DMS114 treated with DMSO at 0.1 percent for 48 hours (cell line): ENCODE results near the gene ZNF814.
A peak's percentile ranks its signal among the peaks of the same experiment; 100 is the strongest.
"Not testable (repeated sequence)": the region's sequence is repeated elsewhere in the genome, so short reads cannot be mapped to it uniquely, and the experiment has no call there.

Experiments
- DNase-seq: peaks from one replicate; lab custom pipeline; 2025; ENCODE audit not compliant: unreplicated experiment; lab: John Stamatoyannopoulos, UW

The ZNF814 gene

DNA sequence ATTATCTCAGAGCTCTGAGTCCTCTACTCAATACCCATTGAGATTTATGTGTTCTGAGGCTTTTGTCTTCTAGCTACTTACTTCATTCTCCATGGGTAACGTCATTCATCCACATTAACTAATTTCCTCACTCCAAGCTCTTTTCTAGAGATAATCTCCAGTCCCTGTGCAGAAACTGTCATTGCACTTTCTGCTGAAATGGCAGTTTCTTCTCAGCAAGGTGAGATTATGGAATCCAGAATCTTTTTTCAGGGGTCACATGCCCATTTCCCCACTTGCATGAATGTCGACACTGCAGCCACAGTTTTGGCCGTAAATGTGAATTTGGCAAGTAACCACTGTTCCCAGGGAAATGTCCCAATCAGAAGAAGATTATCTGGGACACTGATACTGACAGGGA, 26.5 kb downstream of the ZNF814 start:
- DNase-seq = not testable (repeated sequence)

DNA sequence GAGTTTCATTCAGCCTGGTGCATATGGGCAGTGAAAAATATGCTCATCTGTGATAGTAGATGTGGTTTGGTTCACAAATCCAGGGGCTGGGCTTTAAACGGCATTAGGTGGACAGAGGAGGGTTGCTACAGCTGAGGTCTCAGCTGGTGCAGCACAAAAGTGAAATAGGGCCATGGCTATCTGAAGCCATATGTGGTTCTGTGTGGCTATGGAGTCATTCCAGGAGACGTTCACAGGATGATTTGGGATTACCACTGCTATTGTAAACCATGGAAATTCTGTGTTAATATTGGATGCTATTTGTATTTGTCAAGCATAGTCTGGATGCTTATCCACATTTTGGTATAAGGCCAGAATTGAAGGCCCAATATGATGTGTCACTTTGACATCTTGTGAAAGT, 34.7 kb downstream of the ZNF814 start:
- DNase-seq = not testable (repeated sequence)

DNA sequence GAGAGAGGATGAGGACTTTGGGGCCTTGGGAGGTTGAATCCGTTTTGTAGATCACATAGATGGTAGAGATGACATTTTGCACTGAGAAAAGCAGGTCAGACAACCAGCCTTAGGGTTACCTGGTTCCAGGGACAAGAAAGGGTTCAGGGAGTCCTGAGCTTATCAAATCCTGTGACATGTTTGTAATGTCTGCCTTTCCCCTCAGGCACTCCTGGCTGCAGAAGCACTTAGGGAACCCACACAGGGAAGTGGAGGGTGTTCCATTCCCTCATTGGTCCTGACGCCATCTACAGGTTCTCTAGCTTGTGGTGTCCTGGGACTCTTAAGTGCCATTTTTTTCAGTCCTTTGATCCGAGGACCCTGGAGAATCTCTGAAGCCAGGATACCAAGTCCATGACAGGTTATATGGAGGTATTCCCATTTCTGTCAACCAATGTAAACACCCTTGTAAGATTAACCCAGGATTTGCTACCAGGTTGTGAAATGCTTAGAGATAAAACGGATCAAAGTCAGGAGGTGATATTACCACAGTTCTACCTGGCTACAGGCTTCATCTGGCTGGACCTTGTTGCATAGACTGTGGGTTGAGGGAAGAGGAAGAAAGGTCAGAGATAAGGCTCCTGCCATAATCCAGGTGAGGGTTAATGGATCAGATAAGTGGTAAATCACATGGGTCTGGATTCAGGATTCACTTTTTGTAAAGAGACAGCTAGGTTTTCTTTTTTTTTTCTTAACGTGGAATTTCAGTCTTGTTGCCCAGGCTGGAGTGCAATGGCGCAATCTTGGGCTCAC, 36.8 kb downstream of the ZNF814 start:
- not testable (repeated sequence) for DNase-seq

DNA sequence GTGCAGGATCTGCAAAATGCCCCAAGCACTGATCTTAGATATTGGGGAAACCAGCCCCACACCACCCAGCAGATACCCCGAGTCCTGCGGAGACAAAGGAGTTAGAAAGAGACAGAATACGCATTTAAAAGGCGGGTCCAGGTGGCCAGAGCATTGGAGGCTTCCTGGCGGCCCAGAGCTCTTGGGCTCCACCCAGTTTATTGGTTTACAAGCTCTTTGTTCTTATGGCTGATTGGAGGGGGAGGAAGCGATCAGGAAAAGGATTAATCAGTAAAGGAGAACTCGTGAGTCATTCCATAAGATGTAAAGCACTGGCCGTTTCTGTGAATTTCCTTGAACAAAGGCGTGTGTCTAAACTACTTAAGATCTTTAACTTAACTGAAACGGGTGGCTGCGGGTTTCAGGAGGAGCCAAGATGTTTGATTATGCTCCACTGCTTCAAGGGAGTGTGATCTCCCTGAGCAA, 38.3 kb downstream of the ZNF814 start:
- DNase-seq = no peak

DNA sequence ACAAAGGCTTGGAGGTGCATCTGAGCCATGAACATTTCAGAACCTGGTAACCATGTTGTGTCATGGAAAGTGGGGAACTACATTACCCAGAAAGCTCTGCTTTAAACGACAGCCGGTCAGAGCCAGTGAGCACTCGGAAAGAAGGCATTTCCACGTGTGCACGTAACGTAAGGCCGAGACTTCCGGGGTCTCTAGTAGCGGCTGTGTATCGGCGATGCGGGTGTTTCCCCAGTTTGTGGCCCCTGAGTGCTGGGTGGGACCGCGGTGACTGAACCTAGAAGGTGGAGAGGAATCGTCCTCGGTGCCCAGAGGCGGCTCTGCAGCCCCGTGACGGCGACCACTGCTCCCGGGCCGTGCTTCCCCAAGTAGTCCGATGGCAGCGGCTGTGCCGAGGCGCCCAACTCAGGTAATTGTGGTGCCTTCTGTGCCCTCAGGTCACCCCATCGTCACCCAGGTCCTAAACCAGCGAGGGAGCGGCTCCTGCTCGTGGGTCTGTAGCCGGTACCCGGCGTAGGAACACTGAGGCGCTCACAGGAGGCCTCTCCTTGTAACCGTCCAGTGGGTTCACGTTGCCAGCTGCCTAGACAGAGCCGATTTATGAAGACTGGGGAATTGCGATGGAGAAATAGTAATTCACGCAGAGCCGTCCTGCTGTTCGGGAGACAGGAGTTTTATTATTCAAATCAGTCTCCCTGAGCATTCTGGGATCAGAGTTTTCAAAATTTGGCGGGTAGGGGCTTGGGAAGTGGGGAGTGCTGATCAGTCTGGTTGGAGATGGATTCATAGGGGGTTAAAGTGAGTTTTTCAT, 39.0 kb downstream of the ZNF814 start, which contains the start of gene ZNF587:
TSS of gene ZNF587 (plus strand) at position 194 of the 808 bp plus-strand sequence. CDS start at position 374, 180 bp downstream.
- peak; percentile 86 for DNase-seq

DNA sequence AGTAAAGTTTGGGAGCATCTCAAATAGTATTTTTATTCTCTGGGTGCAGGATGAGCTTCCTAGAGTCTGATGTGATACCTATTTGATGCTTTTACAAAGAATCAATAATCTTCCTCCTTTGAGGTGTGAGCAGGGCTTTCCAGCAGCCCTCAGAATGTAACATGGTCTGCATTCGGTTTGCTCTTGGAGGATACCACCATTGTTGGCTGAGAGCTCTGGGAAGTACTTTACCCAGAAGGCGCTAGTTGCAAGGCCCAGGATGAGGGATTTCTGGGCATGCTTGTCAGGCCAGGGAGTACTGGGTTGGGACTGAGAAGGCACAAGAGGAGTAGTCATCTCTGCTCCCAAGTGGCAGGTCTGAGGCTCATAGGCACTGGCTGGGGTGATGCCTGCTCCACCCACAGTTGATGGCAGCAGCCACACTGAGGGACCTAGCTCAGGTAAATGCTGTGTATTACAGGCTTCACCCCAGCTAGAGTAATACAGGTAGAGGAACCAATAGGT, 39.6 kb downstream of the ZNF814 start:
- not testable (repeated sequence) for DNase-seq

DNA sequence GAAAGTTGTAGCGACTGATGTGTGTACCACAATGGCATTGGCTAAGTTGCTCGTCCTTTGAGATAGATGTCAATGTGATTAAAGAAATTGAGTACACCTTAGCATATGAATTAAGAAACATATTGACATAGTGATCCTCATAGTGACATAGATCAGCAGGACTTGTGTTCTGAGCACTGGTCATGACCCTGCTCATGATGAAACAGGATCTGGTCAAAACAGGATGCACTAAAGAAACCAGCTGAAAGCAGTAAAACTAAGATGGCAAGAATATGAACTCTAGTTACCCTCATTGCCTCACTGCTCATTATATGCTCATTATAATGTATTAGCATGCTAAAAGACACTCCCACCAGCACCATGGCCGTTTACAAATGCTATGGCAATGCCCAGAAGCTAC, 41.7 kb downstream of the ZNF814 start:
- DNase-seq = not testable (repeated sequence)

DNA sequence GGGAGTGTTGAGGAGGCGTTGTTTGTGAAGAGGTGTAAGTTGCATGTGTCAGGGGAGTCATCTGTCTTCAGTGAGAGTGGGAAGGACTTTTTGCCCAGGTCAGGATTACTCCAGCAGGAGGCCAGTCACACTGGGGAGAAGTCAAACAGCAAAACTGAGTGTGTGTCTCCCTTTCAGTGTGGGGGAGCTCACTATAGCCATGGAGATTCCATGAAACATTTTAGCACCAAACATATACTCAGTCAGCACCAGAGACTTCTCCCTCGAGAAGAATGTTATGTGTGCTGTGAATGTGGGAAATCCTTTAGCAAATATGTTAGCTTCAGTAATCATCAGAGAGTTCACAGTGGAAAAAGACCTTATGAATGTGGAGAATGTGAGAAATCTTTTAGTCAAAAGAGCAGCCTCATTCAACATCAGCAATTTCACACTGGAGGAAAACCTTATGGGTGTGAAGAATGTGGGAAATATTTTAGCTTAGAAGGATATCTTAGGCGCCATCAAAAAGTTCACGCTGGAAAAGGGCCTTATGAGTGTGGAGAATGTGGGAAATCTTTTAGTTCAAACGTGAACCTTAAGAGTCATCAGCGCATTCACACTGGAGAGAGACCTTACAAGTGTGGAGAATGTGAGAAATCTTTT, 47.6 kb downstream of the ZNF814 start:
- no peak for DNase-seq

DNA sequence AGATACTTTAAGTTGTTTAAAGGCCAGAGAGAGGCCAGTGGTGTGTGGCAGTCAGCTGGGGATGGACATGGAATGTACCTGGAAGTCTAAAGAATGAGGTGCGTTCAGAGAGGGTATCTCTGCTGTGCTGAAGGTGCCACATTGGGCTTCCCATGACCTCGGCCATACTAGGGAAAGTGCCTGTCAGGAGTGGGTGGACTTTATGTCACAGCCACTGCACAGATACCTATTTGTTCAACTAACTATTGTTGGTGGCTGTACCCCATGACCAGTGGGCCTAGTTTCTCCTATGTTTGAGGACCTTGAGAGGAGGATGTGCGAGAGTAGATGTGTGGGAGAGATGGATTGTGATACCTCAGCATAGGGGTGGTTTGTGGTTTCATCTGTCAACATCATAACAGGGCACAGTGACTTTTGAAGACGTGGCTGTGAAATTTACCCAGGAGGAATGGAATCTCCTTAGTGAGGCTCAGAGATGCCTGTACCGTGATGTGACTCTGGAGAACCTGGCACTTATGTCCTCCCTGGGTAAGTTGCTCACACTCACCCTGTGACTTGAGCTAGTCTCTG, 50.1 kb downstream of the ZNF814 start:
- not testable (repeated sequence) for DNase-seq

DNA sequence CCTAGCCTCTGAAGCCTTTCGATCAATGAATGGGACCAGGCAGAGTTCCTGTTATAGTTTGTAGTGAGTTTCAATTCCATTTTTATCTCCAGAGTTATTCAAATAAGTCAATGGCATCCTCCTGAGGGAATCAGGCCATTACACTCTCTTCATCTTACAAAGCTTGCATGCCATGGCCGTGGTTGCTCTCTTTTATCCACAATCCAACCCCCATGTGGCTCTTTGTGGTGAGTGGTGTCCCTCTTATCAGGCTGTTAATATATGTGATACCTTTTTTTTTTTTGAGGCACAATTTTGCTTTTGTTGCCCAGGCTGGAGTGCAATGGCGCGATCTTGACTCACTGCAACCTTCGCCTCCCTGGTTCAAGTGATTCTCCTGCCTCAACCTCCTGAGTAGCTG, 51.8 kb downstream of the ZNF814 start:
- not testable (repeated sequence) for DNase-seq

DNA sequence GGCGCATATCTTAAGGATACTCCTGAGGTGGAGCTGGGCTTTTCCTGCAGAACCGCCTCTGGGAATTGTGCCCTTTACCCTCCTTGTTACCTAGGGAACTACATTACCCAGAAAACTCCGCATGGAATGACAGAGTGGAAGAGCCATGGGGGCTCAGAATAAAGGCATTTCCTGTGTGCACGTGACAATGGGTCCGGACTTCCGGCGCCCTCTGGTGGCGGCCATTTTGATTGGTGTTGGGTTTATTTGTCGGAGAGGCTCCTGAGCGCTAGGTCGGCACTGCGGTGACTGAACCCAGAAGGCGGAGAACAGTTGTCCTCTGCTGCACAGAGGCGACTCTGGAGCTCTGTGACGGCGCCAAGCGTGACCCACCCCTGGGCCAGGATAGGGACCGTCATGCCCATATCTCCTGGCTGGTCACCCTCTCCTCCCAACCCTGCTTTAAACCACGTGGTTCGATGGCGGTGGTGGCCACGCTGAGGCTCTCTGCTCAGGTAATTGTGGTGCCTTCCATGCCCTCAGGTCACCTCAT, 58.7 kb downstream of the ZNF814 start, which contains the start of gene ZNF587B:
TSS of gene ZNF587B (plus strand) at position 229 of the 532 bp plus-strand sequence. CDS start at position 459, 230 bp downstream.
- DNase-seq = no peak

DNA sequence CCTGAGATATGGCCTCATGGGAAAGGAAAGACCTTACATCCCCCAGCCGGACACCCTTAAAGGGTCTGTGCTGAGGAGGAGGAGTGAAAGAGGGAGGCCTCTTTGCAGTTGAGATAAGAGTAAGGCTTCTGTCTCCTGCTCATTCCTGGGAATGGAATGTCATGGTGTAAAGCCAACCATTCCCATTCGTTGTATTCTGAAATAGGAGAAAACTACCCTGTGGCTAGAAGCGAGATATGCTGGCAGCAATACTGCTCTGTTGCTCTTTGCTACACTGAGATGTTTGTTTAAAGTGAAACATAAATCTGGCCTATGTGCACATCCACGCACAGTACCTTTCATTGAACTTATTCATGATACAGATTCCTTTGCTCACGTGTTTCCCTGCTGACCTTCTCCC, 59.5 kb downstream of the ZNF814 start:
- DNase-seq = no peak

DNA sequence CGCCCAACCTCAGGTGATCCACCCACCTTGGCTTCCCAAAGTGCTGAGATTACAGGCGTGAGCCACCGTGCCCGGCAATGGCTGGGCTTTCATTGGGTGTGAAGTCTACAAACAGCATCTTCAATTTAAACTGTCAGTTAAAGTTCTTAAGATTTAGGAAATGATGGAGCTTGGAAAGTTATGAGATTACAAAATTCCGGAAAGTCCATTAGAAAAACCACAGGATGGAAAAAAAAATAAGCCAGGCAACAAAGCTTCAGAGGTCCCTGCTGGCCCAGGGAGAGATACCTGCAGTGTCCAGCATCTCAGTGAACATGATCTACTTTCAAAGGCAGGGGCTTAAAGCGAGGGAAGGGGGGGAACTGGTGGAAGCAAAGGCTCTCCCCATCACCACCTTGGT, 63.3 kb downstream of the ZNF814 start:
- DNase-seq = no peak

DNA sequence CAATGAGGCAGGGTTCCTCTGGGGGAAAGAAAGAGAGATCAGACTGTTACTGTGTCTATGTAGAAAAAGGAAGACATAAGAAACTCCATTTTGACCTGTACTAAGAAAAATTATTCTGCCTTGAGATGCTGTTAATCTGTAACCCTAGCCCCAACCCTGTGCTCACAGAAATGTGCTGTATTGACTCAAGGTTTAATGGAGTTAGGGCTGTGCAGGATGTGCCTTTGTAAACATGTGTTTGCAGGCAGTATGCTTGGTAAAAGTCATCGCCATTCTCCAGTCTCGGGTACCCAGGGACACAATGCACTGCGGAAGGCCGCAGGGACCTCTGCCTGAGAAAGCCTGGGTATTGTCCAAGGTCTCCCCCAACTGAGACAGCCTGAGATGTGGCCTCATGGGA, 65.2 kb downstream of the ZNF814 start:
- not testable (repeated sequence) for DNase-seq

DNA sequence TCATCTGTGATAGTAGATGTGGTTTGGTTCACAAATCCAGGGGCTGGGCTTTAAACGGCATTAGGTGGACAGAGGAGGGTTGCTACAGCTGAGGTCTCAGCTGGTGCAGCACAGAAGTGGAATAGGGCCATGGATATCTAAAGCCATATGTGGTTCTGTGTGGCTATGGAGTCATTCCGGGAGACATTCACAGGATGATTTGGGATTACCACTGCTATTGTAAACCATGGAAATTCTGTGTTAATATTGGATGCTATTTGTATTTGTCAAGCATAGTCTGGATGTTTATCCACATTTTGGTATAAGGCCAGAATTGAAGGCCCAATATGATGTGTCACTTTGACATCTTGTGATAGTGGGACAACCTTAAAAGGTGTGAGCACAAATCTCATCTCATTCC, 65.7 kb downstream of the ZNF814 start:
- DNase-seq = not testable (repeated sequence)

DNA sequence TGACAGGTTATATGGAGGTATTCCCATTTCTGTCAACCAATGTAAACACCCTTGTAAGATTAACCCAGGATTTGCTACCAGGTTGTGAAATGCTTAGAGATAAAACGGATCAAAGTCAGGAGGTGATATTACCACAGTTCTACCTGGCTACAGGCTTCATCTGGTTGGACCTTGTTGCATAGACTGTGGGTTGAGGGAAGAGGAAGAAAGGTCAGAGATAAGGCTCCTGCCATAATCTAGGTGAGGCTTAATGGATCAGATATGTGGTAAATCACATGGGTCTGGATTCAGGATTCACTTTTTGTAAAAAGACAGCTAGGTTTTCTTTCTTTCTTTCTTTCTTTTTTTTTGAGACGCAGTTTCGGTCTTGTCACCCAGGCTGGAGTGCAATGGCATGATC, 67.3 kb downstream of the ZNF814 start:
- not testable (repeated sequence) for DNase-seq

DNA sequence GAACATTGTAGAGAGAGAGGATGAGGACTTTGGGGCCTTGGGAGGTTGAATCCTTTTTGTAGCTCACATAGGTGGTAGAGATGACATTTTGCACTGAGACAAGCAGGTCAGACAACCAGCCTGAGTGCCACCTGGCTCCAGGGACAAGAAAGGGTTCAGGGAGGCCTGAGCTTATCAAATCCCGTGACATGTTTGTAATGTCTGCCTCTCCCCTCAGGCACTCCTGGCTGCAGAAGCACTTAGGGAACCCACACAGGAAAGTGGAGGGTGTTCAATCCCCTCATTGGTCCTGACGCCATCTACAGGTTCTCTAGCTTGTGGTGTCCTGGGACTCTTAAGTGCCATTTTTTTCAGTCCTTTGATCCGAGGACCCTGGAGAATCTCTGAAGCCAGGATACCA, 67.7 kb downstream of the ZNF814 start:
- DNase-seq = not testable (repeated sequence)

DNA sequence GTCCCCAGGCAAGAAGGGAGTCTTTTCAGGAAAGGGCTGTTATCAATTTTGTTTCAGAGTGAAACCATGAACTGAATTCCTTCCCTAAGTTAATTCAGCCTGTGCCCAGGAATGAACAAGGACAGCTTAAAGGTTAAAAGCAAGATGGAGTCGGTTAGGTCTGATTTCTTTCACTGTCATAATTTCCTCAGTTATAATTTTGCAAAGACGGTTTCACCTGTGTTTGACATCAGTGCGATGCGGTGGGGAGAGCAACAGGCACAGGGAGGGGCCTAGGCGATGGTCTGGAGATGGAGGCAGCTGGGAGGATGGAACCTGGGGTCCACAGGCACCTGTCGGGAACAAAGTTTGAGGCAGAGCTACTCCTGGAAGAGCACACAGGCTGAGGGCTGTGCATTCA, 68.2 kb downstream of the ZNF814 start:
- no peak for DNase-seq

DNA sequence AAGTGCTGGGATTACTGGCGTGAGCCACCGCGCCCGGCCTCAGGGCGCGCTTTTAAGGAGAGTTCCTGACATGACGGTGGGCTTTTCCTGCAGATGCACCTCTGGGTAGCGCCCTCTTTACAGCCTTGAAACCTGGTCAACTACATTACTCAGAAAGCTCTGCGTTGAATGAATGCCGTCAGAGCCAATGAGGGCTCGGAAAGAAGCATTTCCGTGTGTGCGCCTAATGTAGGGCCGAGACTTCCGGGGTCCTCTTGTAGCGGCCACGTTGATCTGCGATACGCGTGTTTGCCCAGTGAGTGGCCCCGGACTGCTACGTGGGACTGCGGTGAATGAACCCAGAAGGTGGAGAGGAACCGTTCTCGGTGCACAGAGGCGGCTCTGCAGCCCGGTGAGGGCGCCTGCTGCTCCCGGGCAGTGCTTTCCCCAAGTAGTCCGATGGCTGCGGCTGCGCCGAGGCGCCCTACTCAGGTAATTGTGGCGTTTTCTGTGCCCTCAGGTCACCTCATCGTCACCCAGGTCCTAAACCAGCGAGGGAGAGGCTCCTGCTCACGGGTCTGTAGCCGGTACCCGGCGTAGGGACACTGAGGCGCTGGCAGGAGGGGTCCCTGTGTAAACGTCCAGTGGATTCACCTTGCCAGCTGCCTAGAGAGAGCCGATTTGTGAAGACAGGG, 69.2 kb downstream of the ZNF814 start:
- peak; percentile 89 for DNase-seq

DNA sequence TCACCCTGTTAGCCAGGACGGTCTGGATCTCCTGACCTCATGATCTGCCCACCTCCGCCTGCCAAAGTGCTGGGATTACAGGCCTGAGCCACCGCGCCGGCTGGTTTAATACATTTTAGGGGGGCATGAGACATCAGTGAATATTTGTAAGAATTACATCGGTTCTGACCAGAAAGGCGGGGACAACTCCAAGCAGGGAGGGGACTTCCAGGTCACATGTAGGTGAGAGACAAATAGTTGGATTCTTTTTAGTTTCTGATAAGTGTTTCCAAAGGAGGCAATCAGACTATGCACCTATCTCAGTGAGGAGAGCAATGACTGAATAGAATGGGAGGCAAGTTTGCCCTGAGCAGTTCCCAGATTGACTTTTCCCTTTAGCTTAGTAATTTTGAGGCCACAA, 70.5 kb downstream of the ZNF814 start:
- DNase-seq = no peak
